ENCODE data around the gene PSMA6.
"Not testable (repeated sequence)": the region's sequence is repeated elsewhere in the genome, so short reads cannot be mapped to it uniquely, and the experiment has no call there.

PSMA6 gene

GRCh38 chr14:35346738-35347322, 54.6 kb downstream of the PSMA6 start:
- DNase-seq: no peak

GRCh38 chr14:35347323-35348043, 55.3 kb downstream of the PSMA6 start:
- no peak for DNase-seq

- DNase-seq: not testable (repeated sequence)
Observed at GRCh38 chr14:35348044-35348380, 55.8 kb downstream of the PSMA6 start.

GRCh38 chr14:35349496-35350365, 57.5 kb downstream of the PSMA6 start:
- DNase-seq: no peak

GRCh38 chr14:35351497-35351896, 59.3 kb downstream of the PSMA6 start:
- no peak for DNase-seq

GRCh38 chr14:35351897-35352273, 59.7 kb downstream of the PSMA6 start:
- DNase-seq: no peak

- DNase-seq: no peak
Observed at GRCh38 chr14:35352274-35353233, 60.4 kb downstream of the PSMA6 start.

- DNase-seq: no peak
Observed at GRCh38 chr14:35353409-35354172, 61.4 kb downstream of the PSMA6 start.

GRCh38 chr14:35355235-35355634, 63.1 kb downstream of the PSMA6 start:
- DNase-seq: not testable (repeated sequence)

- DNase-seq: peak; percentile 51
Observed at GRCh38 chr14:35355981-35356841, 64.0 kb downstream of the PSMA6 start.

GRCh38 chr14:35359655-35360054, 67.5 kb downstream of the PSMA6 start:
- not testable (repeated sequence) for DNase-seq

- DNase-seq: no peak
Observed at GRCh38 chr14:35361141-35361480, 68.9 kb downstream of the PSMA6 start.

GRCh38 chr14:35362450-35362849, 70.3 kb downstream of the PSMA6 start:
- DNase-seq: no peak

GRCh38 chr14:35362911-35363374, 70.8 kb downstream of the PSMA6 start:
- DNase-seq: peak; percentile 30

- peak; percentile 89 for DNase-seq
Observed at GRCh38 chr14:35365130-35366055, 73.2 kb downstream of the PSMA6 start.

GRCh38 chr14:35366056-35366451, 73.9 kb downstream of the PSMA6 start:
- peak; percentile 65 for DNase-seq

- no peak for DNase-seq
Observed at GRCh38 chr14:35366521-35366976, 74.4 kb downstream of the PSMA6 start.

GRCh38 chr14:35367056-35367372, 74.8 kb downstream of the PSMA6 start:
- DNase-seq: no peak
